Skeletal muscle satellite cell (primary cell): Measurements from ENCODE around the gene CCT4. TPM values are rescaled to one million over a fixed set of nuclear protein-coding genes. Genes with fewer than 3 reads are reported as not detected.
"Not testable (repeated sequence)": the region's sequence is repeated elsewhere in the genome, so short reads cannot be mapped to it uniquely, and the experiment has no call there.

ENCODE experiments used
- H3K27me3 ChIP-seq: 2 replicates; pipeline ENCODE4 v1.7.0; 2013; ENCODE audit warnings: low read length; ENCODE audit not compliant: control insufficient read depth, insufficient read depth
- H3K36me3 ChIP-seq: 2 replicates; pipeline ENCODE4 v1.7.0; 2013; ENCODE audit warnings: mild to moderate bottlenecking, control low read depth, low read length; ENCODE audit not compliant: insufficient read depth
- H3K4me1 ChIP-seq: 2 replicates; pipeline ENCODE4 v1.7.0; 2013; ENCODE audit warnings: low read length; ENCODE audit not compliant: control insufficient read depth, insufficient read depth
- H3K4me2 ChIP-seq: 2 replicates; pipeline ENCODE4 v1.7.0; 2013; ENCODE audit warnings: mild to moderate bottlenecking, low read length
- H3K4me3 ChIP-seq: 2 replicates; pipeline ENCODE4 v1.7.0; 2013; ENCODE audit warnings: low read length
- H3K9ac ChIP-seq: 2 replicates; pipeline ENCODE4 v1.7.0; 2013; ENCODE audit warnings: mild to moderate bottlenecking, low read depth, low read length, moderate library complexity
- H3K9me3 ChIP-seq: replicated peaks from 2 replicates; pipeline ENCODE4 v1.7.0; 2013; ENCODE audit warnings: mild to moderate bottlenecking, control low read depth, low read length
- total RNA-seq: library from RNA; depleted of rRNA; stranded (reverse); fragments of >200 nt; gene quantifications from 2 replicates; pipeline ENCODE4 v1.2.3, GENCODE V29; 2012; rRNA removed

Gene CCT4, protein sequence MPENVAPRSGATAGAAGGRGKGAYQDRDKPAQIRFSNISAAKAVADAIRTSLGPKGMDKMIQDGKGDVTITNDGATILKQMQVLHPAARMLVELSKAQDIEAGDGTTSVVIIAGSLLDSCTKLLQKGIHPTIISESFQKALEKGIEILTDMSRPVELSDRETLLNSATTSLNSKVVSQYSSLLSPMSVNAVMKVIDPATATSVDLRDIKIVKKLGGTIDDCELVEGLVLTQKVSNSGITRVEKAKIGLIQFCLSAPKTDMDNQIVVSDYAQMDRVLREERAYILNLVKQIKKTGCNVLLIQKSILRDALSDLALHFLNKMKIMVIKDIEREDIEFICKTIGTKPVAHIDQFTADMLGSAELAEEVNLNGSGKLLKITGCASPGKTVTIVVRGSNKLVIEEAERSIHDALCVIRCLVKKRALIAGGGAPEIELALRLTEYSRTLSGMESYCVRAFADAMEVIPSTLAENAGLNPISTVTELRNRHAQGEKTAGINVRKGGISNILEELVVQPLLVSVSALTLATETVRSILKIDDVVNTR
- total RNA-seq, result 175 and 177 TPM in 2 replicates

DNA sequence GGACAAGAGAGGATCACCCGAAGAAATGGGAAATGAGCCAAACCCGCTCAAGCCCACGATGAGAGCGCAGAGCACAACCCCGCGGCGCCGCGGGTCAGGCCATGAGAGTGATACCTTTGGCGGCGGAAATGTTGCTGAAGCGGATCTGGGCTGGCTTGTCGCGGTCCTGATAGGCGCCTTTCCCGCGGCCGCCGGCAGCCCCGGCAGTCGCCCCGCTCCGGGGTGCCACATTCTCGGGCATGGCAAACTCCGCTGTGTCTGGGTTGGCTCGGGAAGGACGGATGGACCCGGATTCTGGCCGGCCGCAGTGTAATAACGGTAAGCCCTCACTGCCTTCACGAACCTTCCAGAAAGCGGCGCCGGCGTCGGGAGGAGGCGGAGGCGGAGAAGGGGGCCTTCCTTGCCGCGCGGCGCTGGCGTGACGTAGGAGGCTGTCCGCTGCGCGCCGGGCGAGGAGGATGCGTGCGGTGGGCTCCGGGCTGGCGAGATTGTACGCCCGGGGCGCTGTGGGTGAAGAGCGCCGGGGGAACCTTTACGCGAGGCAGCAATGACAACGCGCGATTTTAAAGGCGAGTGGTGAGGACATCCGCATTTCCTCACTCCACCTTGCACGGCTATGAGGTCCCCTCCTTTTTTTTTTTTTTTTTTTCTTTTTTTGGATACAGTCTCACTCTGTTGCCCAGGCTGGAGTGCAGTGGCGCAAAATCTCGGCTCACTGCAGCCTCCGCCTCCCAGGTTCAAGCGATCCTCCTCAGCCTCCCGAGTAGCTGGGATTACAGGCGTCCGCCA, at the start of gene CCT4:
TSS of gene CCT4 (minus strand) at position 390 of the 789 bp plus-strand sequence. CDS start at position 241, 149 bp downstream.
- H3K9ac ChIP-seq, result peak within 1 kb of the TSS; percentile 99

DNA sequence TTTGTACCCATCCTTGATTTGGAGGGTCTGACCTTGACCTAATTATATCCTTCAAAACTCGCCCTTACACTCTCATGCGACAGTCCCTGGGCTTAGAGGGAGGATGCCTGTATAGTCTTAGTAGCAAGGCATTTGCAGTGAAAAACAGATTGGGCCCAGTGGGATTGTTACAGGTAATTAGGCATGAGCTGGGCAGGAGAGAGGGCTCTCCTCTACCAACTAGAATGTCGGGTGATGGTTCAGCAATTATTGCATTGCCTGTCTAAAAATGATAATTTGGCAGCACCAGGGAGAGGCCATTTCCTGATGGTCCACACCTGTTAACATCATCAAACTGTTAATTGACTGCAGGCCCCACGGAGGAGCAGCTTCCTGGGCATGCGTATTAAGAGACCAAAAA, 49.4 kb upstream of the CCT4 start:
- H3K36me3 ChIP-seq, result peaks cover 2% of the 10 kb centered on the region
- H3K9me3 ChIP-seq, result no peaks in the 10 kb centered on the region
- H3K4me2 ChIP-seq, result no peak overlapping the region
- H3K9ac ChIP-seq, result no peak overlapping the region
- no peak overlapping the region for H3K4me3 ChIP-seq
- no peaks in the 10 kb centered on the region for H3K27me3 ChIP-seq
- H3K4me1 ChIP-seq, result peaks cover under 1% of the 10 kb centered on the region

More for the DNA sequence above, at the start of gene CCT4:
- no peaks in the 10 kb centered on the region for H3K9me3 ChIP-seq
- H3K27me3 ChIP-seq, result no peaks in the 10 kb centered on the region
- peaks cover 20% of the 10 kb centered on the region for H3K36me3 ChIP-seq
- peak within 1 kb of the TSS; percentile 92 for H3K4me2 ChIP-seq
- H3K4me3 ChIP-seq, result peak within 1 kb of the TSS; percentile 89
- peaks cover 12% of the 10 kb centered on the region for H3K4me1 ChIP-seq

DNA sequence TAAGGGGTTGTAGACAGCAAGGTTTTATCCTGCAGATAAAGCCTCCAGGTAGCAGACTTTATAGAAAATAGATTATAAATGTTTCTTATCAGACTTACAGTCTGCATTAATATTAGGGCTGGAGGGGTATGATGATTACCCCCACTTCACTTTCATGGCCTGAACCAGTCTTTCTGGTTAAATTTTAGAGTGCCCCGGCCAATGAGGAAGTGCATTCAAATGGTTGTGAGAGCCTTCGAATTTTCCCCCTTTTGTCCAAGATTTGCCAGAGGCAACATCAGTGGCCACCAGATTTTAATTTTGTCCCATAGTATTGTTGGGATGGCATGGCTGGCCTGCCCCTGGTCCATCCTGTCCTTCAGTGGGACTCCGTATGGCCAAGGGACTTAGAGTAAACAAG, 48.6 kb upstream of the CCT4 start:
- peaks cover 2% of the 10 kb centered on the region for H3K36me3 ChIP-seq
- H3K4me1 ChIP-seq, result no peaks in the 10 kb centered on the region
- H3K4me3 ChIP-seq, result no peak overlapping the region
- no peak overlapping the region for H3K9ac ChIP-seq
- no peaks in the 10 kb centered on the region for H3K9me3 ChIP-seq
- no peak overlapping the region for H3K4me2 ChIP-seq
- H3K27me3 ChIP-seq, result no peaks in the 10 kb centered on the region

DNA sequence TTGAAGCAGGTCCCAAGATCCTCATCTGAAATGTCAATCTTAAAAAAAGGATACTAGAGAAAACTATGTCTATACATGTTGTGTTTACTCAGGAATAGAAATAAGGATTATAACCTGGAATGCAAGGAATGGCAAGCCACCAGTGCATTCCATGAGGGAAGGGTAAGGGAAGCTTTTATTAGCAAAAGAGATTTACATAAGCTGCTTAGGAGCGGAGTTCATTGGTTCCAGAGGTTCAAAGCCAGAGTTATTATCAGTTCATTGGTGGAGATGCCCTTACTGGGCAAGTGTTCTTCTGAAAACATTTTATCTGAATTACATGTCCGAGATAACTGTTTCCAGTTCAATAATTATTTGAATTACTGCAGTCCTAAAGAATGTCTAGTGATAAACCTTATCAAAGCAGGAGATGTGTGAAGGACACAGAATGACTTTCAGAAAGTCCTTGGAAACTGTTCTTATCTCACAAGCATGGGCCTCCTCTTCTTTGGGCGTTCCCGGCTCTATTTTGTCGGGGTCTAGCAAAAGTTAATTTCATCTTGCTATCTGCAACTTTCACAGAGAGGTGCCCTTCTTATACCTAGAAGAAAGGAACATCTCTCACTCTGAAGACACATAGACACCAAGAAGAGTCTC, 40.5 kb upstream of the CCT4 start:
- H3K4me2 ChIP-seq, result no peak overlapping the region
- H3K4me3 ChIP-seq, result no peak overlapping the region
- no peaks in the 10 kb centered on the region for H3K36me3 ChIP-seq
- H3K9ac ChIP-seq, result no peak overlapping the region
- H3K4me1 ChIP-seq, result no peaks in the 10 kb centered on the region
- no peaks in the 10 kb centered on the region for H3K27me3 ChIP-seq
- no peaks in the 10 kb centered on the region for H3K9me3 ChIP-seq

DNA sequence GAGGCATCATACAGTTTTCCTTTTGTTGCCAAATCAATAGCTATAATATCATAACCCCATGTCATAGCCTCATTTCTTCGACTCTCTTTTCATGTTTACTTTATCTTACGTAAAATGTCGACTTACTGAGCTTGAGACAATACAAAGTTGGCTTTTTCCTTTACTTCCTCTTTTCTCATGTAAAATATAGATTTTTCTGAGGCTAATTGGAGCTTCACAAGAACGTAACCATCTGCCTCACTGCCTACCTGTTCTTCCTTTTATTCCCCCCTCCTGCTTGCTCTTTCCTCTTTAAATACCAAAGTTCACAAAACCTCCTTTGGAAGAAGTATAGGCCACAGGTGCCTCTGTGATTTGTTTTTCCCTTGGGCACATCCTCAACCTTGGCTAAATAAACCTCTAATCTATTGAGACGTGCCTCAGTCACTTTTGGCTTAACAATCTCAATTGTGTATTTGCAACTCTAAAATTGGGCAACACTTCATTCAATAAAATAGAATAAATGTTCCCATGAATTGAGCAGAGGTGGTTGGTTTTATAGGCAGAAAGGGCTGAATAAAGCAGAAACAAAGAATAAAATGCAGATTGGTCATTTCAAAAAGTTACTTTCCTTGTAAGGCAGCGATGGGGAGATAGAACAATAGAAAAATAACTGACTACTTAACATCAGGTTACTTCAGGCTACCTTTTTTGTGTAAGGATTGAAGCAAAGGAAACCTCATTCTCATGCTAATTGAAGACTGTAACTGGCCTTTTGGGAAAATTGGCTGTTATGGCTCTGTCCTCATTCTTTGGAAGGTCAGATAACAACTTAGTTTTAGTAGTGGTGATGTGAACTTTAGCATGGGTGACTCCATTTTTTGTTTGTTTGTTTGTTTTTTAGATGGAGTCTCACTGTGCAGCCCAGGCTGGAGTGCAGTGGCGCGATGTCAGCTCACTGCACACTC, 38.3 kb upstream of the CCT4 start:
- H3K4me1 ChIP-seq, result no peaks in the 10 kb centered on the region
- H3K9me3 ChIP-seq, result no peaks in the 10 kb centered on the region
- no peak overlapping the region for H3K4me3 ChIP-seq
- no peaks in the 10 kb centered on the region for H3K36me3 ChIP-seq
- no peak overlapping the region for H3K4me2 ChIP-seq
- no peak overlapping the region for H3K9ac ChIP-seq
- H3K27me3 ChIP-seq, result no peaks in the 10 kb centered on the region

DNA sequence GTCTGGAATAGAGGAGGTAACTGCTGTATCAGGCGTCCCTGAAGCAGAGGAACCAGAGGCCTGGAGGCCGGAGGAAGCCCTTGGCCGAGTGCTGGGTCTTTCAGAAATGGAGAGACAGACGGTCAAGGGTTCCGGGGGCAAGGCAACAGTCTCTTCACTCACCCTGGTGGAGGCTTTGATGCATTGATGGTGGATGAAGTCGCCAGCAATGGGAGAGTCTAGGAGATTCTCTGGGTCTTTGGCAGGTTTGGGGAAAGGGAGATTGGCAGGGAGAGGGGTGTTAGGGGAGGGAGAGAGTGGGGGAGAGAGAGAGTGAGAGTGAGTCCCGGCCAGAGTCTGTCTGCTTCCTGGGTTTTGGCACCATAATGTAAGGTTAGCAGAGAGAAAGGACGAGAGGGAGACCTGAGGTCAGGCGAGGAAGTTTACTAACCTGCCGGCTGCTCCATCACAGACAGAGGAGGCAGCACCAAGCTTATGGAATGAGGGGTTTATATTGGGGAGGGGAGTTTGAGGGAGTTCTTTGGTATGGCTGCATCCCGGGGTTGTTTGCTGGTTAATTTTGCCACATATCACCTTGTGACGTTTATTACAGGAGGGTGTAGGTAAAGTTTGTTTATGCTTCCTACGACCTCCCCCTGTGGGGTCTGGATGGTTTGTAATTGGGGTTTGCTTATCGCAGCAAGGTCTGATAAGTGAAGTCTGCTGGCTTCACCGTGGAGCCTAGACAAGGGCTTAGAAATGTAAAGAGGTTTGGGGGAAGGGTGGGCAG, 36.6 kb upstream of the CCT4 start:
- Histone ChIP-seq H3K9ac (no peak overlapping the region), H3K36me3 (no peaks in the 10 kb centered on the region), H3K9me3 (no peaks in the 10 kb centered on the region), H3K4me2 (no peak overlapping the region), H3K4me1 (no peaks in the 10 kb centered on the region), H3K27me3 (no peaks in the 10 kb centered on the region), H3K4me3 (no peak overlapping the region)

DNA sequence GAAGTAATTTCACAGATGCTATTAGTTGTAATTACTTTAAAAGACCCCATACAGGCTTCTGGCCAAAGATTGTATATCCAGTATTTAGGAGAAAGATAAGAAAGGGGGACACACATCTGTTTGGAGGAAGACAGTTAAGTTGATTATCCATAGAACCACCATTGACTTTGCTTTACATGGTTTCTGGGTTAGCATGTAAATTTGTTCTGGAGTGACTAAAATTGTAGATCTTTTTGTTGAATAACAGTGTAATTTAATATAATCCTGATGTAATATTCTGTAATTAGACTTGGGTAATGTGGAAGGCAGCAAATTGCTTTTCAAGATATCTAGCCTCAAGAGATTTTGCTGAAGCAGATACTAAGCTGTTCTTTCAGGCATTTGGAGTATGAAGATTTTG, 34.3 kb upstream of the CCT4 start:
- Histone ChIP-seq H3K27me3 (no peaks in the 10 kb centered on the region), H3K36me3 (no peaks in the 10 kb centered on the region), H3K4me1 (no peaks in the 10 kb centered on the region), H3K9ac (no peak overlapping the region), H3K9me3 (no peaks in the 10 kb centered on the region), H3K4me2 (no peak overlapping the region), H3K4me3 (no peak overlapping the region)

DNA sequence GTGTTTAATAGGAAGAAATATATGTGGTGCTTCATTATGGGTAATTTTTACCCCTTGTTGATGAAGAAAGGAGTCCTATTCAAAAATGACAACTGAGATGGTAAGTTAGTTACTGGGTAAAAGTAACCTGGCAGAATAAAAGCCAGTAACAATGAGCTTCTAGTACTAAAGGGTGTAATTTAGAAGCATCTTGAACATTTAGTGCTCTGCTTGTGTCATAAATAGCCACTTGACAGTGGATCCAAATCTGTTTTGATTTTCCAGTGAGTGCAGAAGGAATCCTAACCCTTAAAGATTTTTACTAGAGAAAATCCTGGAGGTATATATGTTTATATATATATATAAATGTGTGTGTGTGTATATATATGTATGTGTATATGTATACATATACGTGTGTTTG, 32.1 kb upstream of the CCT4 start:
- Histone ChIP-seq H3K9ac (no peak overlapping the region), H3K4me2 (no peak overlapping the region), H3K9me3 (no peaks in the 10 kb centered on the region), H3K4me3 (no peak overlapping the region), H3K27me3 (no peaks in the 10 kb centered on the region), H3K36me3 (no peaks in the 10 kb centered on the region), H3K4me1 (no peaks in the 10 kb centered on the region)

DNA sequence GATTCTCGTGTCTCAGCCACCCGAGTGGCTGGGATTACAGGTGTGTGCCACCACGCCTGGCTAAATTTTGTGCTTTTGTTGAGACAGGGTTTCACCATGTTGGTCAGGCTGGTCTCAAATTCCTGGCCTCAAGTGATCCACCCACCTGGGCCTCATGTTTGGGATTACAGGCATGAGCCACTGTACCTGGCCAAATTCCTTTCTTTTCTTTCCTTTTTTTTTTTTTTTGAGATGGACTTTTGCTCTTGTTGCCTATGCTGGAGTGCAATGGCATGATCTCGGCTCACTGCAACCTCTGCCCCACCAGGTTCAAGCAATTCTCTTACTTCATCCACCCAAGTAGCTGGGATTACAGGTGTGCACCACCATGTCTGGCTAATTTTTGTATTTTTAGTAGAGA, 26.3 kb upstream of the CCT4 start:
- not testable (repeated sequence) for H3K9ac ChIP-seq, H3K27me3 ChIP-seq, H3K36me3 ChIP-seq

DNA sequence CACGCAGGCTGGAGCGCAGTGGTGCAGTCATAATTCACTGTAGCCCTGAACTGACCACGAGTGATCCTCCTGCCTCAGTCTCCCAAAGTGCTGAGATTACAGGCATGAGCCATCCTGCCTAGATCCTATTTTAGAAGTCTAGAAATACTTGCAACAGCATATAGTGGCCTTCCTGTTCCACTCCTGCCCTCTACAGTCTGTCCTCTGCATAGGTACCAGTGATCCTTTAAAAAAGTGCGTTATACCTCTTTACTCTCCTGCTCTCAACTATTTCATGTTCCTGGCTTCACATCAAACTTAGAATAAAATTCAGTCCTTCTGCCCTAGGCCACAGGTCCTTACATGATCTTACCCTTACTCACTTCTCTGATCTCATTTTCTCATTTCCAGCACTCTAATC, 23.1 kb upstream of the CCT4 start:
- Histone ChIP-seq H3K4me3 (no peak overlapping the region), H3K4me2 (no peak overlapping the region), H3K9ac (no peak overlapping the region), H3K9me3 (no peaks in the 10 kb centered on the region), H3K36me3 (no peaks in the 10 kb centered on the region), H3K4me1 (peaks cover 1% of the 10 kb centered on the region), H3K27me3 (no peaks in the 10 kb centered on the region)

More for the DNA sequence above, 26.3 kb upstream of the CCT4 start:
- not testable (repeated sequence) for H3K4me3 ChIP-seq, H3K4me2 ChIP-seq, H3K4me1 ChIP-seq, H3K9me3 ChIP-seq
